SK-N-MC (cell line): ENCODE results near the gene CD300LD.

Experiments
- DNase-seq: peaks from one replicate; pipeline ENCODE4 v3.0.0-alpha.2; 2011; ENCODE audit warnings: low read depth, low spot score
- H3K27ac ChIP-seq: fragments of 200-600 bp; sonication (generic); 2 replicates; pipeline ENCODE4 v1.5.1; 2016; ENCODE audit warnings: mixed run types
- H3K36me3 ChIP-seq: fragments of 200-600 bp; sonication (generic); 2 replicates; pipeline ENCODE4 v1.6.1; 2017; ENCODE audit warnings: antibody characterized with exemption, low read length, mixed read lengths; ENCODE audit not compliant: insufficient read depth
- H3K4me3 ChIP-seq: fragments of 200-600 bp; sonication (generic); 2 replicates; pipeline ENCODE4 v1.5.1; 2016
- H3K9ac ChIP-seq: fragments of 200-600 bp; sonication (generic); 2 replicates; pipeline ENCODE4 v1.8.0; 2017; ENCODE audit warnings: mixed run types, mixed read lengths; ENCODE audit not compliant: insufficient read length
- H3K9me3 ChIP-seq: fragments of 200-600 bp; sonication (generic); 2 replicates; pipeline ENCODE4 v1.6.1; 2017; ENCODE audit warnings: low read depth, mild to moderate bottlenecking, antibody characterized with exemption, low read length, moderate library complexity, mixed read lengths
- EZH2 ChIP-seq: fragments of 200-600 bp; sonication (generic); IDR thresholded peaks from one replicate; pipeline ENCODE4 v1.6.1; 2017; ENCODE audit warnings: antibody characterized with exemption
- FOXP2 ChIP-seq: optimal IDR thresholded peaks from 2 replicates; pipeline ENCODE3; 2011; ENCODE audit warnings: mild to moderate bottlenecking, moderate library complexity; ENCODE audit not compliant: insufficient read depth; ENCODE audit errors: extremely low read length, control extremely low read depth
- POLR2AphosphoS5 ChIP-seq: IDR thresholded peaks from 2 replicates; pipeline ENCODE4 v1.6.1; 2012; ENCODE audit warnings: mild to moderate bottlenecking, low read depth, low read length, borderline replicate concordance

Gene CD300LD

GRCh38 chr17:74603746-74604145 lies 11.7 kb upstream of the CD300LD start:
- Histone ChIP-seq H3K9ac (no peak overlapping the region), H3K4me3 (no peak overlapping the region), H3K36me3 (no peaks in the 10 kb centered on the region), H3K27ac (no peak overlapping the region), H3K9me3 (no peaks in the 10 kb centered on the region)
- no peak for DNase-seq
- TF ChIP-seq EZH2 (no peak), FOXP2 (no peak), POLR2AphosphoS5 (no peak)

GRCh38 chr17:74603037-74603635 lies 11.1 kb upstream of the CD300LD start:
- TF ChIP-seq POLR2AphosphoS5, result no peak
- Histone ChIP-seq H3K4me3 (no peak overlapping the region), H3K9ac (no peak overlapping the region), H3K36me3 (no peaks in the 10 kb centered on the region), H3K9me3 (no peaks in the 10 kb centered on the region), H3K27ac (no peak overlapping the region)
- DNase-seq, result no peak

DNA sequence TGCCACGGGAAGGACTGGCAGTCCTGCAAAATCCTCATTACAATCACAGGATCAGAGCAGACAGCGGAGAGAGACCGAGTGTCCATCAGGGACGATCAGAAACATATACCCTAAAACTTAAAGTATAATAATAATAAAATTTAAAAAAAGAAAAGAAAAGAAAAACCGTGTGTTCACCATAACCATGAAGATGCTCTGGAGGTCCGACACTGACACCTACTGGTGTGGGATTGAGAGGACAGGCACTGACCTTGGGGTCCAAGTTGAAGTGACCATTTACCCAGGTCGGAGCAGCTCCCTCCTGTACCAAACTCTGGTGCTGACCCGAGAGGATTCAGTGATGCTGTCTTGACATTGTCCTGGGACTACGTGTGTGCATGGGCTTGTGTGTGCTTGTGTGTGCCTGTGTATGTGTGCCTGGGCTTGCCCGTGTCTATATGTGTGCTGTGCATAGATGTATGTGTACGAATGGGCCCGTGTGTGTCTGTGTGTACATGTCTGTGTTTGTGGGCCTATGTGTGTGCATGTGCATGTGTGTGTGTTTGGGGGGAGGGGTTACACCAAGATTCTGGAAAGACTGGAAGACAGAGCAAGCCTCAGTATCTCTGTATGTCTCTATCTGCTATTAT lies 10.0 kb upstream of the CD300LD start:
- Histone ChIP-seq H3K36me3 (no peaks in the 10 kb centered on the region), H3K27ac (no peak overlapping the region), H3K4me3 (no peak overlapping the region), H3K9ac (no peak overlapping the region), H3K9me3 (no peaks in the 10 kb centered on the region)
- no peak for DNase-seq
- TF ChIP-seq EZH2 (no peak), FOXP2 (no peak), POLR2AphosphoS5 (no peak)

GRCh38 chr17:74599448-74599939 lies 7.4 kb upstream of the CD300LD start:
- no peaks in the 10 kb centered on the region for H3K9me3 ChIP-seq
- no peak overlapping the region for H3K9ac ChIP-seq
- H3K4me3 ChIP-seq, result no peak overlapping the region
- DNase-seq, result no peak
- no peak for TF ChIP-seq FOXP2
- no peak for TF ChIP-seq EZH2
- no peak for TF ChIP-seq POLR2AphosphoS5
- H3K27ac ChIP-seq, result no peak overlapping the region
- no peaks in the 10 kb centered on the region for H3K36me3 ChIP-seq

GRCh38 chr17:74599023-74599399 lies 6.9 kb upstream of the CD300LD start:
- H3K36me3 ChIP-seq, result no peaks in the 10 kb centered on the region
- no peaks in the 10 kb centered on the region for H3K9me3 ChIP-seq
- TF ChIP-seq EZH2, result no peak
- TF ChIP-seq FOXP2, result no peak
- no peak for TF ChIP-seq POLR2AphosphoS5
- no peak overlapping the region for H3K27ac ChIP-seq
- H3K4me3 ChIP-seq, result no peak overlapping the region
- no peak overlapping the region for H3K9ac ChIP-seq
- no peak for DNase-seq

DNA sequence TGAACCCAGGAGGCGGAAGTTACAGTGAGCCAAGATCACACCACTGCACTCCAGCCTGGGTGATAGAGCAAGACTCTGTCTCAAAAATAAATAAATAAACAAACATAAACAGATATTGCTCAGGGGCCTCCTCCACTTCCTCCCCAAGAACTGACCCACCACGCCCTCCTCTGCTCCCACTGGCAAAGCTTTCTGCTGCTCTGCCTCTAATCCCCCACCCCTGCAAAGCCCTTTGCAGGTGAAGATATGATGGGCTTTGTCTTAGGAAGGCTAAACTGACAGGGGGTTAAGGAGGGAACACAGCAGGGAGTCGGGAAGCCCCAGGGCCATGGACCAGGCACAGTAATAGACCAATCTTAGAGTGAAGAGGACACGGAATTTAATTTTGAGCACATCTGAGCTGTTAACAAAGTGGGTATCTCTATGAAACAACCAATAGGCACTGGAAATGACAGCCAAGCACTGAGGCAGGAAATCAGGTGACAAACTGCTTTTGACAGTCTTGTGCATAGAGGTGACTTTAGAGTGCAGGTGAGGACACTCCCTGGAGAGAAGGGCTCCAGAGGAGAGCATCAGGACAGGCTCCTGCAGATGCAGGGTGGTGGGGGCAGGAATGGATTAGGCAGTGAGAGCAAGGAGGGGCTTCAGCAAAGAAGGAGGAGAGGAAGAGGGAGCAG lies 6.4 kb upstream of the CD300LD start:
- no peak overlapping the region for H3K4me3 ChIP-seq
- no peaks in the 10 kb centered on the region for H3K36me3 ChIP-seq
- H3K9ac ChIP-seq, result no peak overlapping the region
- no peak overlapping the region for H3K27ac ChIP-seq
- TF ChIP-seq EZH2, result no peak
- no peak for DNase-seq
- H3K9me3 ChIP-seq, result no peaks in the 10 kb centered on the region

DNA sequence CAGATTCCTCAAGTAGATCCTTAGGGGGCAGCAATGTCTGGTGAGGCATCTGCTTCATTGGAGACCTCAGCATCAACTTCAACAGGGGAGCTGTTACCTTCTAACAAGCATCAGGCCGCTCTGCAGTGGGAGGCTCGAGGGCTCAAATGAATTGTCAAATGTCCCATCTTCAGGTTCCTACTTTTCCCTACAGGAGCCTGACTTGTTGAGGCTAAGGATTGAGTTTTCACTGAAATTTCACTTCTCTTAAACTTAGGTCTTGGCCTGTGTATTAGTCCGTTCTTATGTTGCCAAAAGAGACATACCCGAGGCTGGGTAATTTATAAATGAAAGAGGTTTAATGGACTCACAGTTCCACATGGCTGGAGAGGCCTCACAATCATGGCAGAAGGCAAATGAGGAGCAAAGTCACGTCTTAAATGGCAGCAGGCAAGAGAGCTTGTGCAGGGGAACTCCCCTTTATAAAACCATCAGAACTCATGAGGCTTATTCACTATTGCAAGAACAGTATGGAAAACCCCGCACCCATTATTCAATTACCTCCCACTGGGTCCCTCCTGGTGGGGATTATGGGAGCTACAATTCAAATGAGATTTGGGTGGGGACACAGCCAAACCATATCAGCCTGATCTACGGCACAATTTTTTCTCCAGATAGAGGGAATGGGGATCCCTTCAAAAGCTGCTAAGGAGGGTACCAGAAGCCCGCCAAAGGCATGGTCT lies 5.1 kb upstream of the CD300LD start:
- Histone ChIP-seq H3K9ac (no peak overlapping the region), H3K4me3 (no peak overlapping the region), H3K9me3 (no peaks in the 10 kb centered on the region)

GRCh38 chr17:74595037-74595750 lies 3.1 kb upstream of the CD300LD start:
- H3K9ac ChIP-seq, result no peak overlapping the region
- H3K36me3 ChIP-seq, result no peaks in the 10 kb centered on the region
- no peak overlapping the region for H3K4me3 ChIP-seq
- no peak overlapping the region for H3K27ac ChIP-seq
- no peak for DNase-seq
- no peaks in the 10 kb centered on the region for H3K9me3 ChIP-seq
- TF ChIP-seq POLR2AphosphoS5 (no peak), EZH2 (no peak), FOXP2 (no peak)

More for the DNA sequence above, 5.1 kb upstream of the CD300LD start:
- Histone ChIP-seq H3K27ac (no peak overlapping the region), H3K36me3 (no peaks in the 10 kb centered on the region)
- peak; percentile 8 for DNase-seq
- TF ChIP-seq EZH2, result no peak
- no peak for TF ChIP-seq FOXP2
- no peak for TF ChIP-seq POLR2AphosphoS5
